NOMO-1 treated with dmso at 0.1 percent for 144 hours (cell line): ENCODE measurements around the gene SOCS3.

Experiments used
- DNase-seq: peaks from one replicate; lab custom pipeline; 2025; ENCODE audit not compliant: unreplicated experiment; lab: John Stamatoyannopoulos, UW

SOCS3 gene

DNA sequence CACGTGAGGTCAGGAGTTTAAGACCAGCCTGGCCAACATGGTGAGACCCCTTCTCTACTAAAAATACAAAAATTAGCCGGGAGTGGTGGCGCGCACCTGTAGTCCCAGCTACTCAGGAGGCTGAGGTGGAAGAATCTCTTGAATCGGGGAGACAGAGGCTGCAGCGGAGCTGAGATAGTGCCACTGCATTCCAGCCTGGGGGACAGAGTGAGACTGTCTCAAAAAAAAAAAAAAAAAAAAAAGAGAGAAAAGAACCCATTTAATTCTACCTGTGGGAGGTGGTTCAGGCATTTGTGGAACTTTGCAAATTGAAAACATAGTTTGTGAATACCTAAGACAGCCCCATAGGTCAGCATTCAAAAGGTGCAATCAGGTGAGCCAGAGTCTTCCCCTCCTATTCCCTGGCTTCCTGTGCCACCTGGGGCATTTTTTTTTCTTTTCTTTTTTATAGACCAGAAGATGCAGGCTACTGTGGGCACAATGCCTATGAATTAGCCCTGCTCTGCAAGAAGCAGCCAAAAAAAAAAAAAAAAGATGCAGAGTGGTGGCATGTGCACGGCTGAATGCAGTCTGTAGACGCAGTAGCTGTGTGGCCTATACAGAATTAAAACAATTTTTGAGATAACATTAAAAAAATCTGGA, 9.1 kb upstream of the SOCS3 start:
- DNase-seq: no peak

DNA sequence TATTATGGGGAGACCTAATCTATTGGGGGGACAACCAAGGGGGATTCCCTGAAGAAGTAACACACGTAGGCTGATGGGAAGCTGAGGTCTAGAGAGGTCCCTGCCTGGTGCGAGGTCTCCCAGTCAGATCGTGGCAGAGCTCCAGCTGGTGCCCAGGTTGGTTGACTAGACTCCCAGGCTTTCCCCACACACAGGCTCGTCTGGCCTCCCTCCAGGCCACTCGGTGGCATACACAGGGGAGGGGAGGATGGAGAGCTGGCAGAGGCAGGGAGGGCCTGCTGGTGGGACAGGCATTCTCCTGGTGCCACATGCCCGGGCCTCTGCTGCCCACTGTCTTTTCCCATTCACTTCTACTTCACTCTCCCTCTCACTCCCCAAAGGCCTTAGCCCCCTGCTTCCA, 8.5 kb upstream of the SOCS3 start:
- DNase-seq: no peak

DNA sequence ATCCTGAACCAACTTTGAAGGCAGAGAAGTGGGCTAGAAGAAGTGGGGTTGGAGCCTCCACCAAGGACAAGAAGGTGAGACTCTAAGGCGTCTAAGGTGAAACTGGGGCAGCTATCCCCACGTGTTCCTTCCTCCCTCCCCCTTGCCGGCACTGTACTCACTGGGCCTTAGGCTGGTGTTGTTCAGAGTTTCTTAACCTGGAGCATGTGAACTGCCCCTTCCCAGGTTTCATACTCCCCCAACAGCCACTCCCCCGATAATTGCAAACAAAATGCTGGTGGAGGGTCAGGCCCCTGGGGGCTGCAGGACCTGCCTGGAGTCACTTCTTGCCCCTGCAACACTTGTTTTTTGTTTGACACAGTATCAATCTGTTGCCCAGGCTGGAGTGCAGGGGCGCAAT, 7.3 kb upstream of the SOCS3 start:
- DNase-seq: no peak

- no peak for DNase-seq
These were observed 6.4 kb upstream of the SOCS3 start for GRCh38 chr17:78366109-78366848.

DNA sequence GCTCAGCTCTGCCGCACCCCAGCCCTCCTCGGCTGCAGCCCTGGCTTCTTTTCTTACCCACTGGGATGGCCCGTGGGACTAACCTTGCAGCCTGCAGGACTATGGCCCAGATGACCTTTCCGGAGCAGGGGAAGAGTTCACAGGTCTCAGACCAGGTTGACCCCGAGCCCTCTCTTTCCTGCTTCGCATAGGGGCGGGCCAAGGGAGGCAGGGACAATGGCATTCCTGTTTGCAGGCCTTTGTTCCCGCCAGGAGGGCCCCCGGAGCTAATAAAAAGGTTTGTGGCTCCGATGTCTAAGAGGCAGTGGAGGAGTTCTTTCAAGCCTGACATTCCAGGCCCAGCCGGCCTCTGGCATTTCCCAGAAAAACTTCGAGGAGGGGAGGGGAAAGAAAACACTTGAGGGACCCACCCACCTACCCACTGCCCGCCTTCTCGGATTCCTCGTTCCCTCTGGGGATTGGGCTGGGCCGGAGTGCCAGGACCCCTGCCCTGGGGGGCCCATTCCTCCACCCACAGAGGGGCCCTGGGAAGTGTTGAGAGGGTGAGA, 5.8 kb upstream of the SOCS3 start:
- DNase-seq: no peak

- DNase-seq: no peak
These were observed 4.8 kb upstream of the SOCS3 start for GRCh38 chr17:78364436-78365281.

DNA sequence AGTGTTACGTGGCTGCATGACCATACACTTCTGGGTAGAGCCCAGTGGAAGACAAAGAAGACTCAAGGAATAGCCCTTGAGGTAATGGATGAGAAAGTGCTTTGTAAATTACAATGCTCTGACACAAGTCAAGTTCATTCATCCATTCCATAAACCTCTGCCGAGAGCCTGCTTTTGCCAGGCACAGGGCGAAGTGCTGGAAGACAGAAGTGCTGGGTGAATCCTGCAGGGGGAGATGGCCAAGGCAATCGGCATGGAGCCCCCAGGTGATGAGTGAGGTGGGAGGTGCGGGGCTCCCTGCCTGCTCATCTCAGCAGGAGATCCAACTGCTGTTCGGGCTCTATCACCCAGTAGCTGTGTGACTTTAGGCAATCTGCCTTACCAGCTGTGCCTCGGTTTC, 2.8 kb upstream of the SOCS3 start:
- DNase-seq: no peak

GRCh38 chr17:78362232-78362631, 2.4 kb upstream of the SOCS3 start:
- DNase-seq: no peak

- no peak for DNase-seq
These were observed 1.4 kb upstream of the SOCS3 start for GRCh38 chr17:78361225-78361701.

- DNase-seq: peak; percentile 63
These were observed 721 bp upstream of the SOCS3 start for GRCh38 chr17:78360371-78361224.

DNA sequence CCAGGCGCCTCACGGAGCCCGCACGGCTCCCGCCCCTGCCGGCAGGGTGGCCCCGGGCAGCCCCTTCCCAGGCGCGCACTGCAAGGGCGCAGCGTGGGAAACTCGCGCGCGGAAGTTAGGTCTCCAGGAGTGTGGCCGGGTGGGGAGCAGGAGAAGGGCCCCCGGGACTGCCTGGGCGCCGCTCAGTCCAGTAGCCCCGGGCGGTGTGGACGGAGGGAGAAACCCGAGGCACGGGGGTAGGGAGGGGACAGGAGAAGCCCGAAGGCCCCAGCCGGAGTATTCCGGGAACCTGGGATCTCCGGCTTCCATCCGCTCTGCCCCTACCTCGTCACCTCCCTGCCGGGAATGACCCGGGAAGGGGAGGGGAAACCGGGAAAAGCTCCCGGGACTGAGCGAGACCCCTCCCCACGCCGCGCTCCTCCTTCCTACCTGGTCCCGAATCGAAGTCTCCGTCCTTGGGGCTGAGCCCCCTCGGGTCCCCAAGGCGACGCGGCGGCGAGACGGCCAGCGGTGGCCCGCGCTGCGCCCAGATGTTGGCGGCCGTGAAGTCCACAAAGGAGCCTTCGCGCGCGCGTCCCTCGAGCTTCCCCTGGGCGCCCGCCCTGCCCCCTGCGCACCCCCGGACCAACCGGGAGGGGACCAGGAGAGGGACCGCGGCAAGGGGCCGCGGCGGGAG, 418 bp downstream of the SOCS3 start:
- DNase-seq: no peak

GRCh38 chr17:78358538-78359320, 1.1 kb downstream of the SOCS3 start:
- no peak for DNase-seq

- no peak for DNase-seq
These were observed 2.0 kb downstream of the SOCS3 start for GRCh38 chr17:78357672-78358537.

GRCh38 chr17:78357177-78357586, 2.7 kb downstream of the SOCS3 start:
- DNase-seq: no peak

- peak; percentile 79 for DNase-seq
These were observed 3.7 kb downstream of the SOCS3 start for GRCh38 chr17:78356101-78356713.

GRCh38 chr17:78355701-78356100, 4.2 kb downstream of the SOCS3 start:
- no peak for DNase-seq

DNA sequence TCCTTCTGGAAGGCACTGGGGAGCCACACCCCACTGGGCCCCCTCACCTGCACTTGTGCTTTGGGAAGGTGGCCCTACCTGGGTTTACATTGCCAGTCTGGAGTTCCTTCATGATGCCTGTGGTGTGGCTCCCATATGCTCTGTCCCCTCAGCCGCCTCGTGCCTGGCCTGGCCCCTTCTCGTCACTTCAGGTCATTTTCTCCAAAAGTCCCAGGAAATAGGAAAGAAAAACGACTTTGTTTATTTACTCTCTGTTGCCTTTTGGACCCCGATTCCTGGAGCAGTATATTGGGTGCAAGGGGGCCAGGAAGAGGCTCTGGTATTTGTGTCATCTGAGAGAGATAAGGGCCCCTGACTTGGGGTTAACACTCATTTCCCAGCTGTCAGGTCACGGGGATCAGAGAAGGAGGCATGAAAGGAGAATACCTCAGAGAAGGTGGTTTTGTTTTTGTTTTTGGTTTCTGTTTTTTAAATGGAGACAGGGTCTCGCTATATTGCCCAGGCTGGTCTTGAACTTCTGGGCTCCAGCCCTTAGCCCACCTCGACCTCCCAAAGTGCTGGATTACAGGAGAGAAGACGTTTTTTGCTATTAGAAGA, 4.7 kb downstream of the SOCS3 start:
- no peak for DNase-seq
